ENCODE data around the gene TNS3.

Gene TNS3

DNA sequence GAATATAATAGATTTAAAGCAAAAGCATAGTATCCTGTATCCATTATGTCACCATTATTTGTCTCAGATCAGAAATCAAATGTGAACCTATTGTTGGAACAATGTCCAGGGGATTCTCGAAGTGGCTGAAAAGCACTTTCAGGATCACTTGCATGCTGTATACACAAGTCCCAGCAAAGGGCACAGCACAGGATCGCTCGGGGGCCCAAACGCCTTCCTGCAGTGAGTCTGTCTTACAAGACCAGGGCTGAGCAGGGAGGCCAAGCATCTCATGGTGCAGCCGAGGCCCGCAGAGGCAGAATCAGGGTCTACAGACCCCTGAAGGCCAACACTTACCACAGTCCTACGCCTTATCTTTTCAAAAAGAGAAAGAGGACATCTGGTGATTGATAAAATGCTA lies 92.3 kb downstream of the TNS3 start:
- Histone ChIP-seq H3K27me3 (ENCODE audit: control insufficient read depth in 1 of 2, insufficient read depth in 2 of 2, low read length in 2 of 2) (no peaks in the 10 kb centered on the region), H3K9me3 (ENCODE audit: control insufficient read depth in 2 of 2, low read length in 2 of 2) (no peaks in the 10 kb centered on the region), H3K4me3 (ENCODE audit: low read length in 2 of 2) (no peak overlapping the region), H3K9ac (ENCODE audit: low read length in 2 of 2) (no peak overlapping the region), H3K27ac (ENCODE audit: low read length) (no peak overlapping the region), H3K4me1 (ENCODE audit: control insufficient read depth, insufficient read depth, low read length) (peaks cover 20% of the 10 kb centered on the region), H3K36me3 (ENCODE audit: control insufficient read depth in 2 of 2, insufficient read depth in 2 of 2, low read length in 2 of 2) (no peaks in the 10 kb centered on the region)

DNA sequence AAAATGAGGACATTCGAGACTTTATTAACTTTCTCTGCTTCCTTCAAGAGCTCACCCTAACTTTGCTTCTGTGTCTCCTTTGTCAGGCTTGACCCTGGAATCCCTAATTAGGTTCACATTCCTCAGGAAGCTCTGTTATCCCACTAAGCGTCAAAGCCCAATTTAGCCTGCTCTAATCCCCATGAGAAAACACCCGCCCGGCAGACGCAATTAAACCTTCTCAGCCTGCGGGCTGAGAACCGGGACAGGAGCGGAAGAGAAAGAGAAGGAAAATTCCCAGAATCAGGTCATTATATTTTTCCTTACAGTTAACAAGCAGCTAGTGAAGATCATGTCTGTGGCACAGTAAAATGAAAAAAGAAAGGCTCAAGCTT lies 93.0 kb downstream of the TNS3 start:
- H3K9ac ChIP-seq (ENCODE audit: low read length in 2 of 2): no peak overlapping the region
- no peak overlapping the region for H3K4me3 ChIP-seq (ENCODE audit: low read length in 2 of 2)
- no peaks in the 10 kb centered on the region for H3K27me3 ChIP-seq (ENCODE audit: control insufficient read depth in 1 of 2, insufficient read depth in 2 of 2, low read length in 2 of 2)
- H3K27ac ChIP-seq (ENCODE audit: low read length): no peak overlapping the region
- H3K9me3 ChIP-seq (ENCODE audit: control insufficient read depth in 2 of 2, low read length in 2 of 2): no peaks in the 10 kb centered on the region
- no peaks in the 10 kb centered on the region for H3K36me3 ChIP-seq (ENCODE audit: control insufficient read depth in 2 of 2, insufficient read depth in 2 of 2, low read length in 2 of 2)
- peaks cover 24% of the 10 kb centered on the region for H3K4me1 ChIP-seq (ENCODE audit: control insufficient read depth, insufficient read depth, low read length)

DNA sequence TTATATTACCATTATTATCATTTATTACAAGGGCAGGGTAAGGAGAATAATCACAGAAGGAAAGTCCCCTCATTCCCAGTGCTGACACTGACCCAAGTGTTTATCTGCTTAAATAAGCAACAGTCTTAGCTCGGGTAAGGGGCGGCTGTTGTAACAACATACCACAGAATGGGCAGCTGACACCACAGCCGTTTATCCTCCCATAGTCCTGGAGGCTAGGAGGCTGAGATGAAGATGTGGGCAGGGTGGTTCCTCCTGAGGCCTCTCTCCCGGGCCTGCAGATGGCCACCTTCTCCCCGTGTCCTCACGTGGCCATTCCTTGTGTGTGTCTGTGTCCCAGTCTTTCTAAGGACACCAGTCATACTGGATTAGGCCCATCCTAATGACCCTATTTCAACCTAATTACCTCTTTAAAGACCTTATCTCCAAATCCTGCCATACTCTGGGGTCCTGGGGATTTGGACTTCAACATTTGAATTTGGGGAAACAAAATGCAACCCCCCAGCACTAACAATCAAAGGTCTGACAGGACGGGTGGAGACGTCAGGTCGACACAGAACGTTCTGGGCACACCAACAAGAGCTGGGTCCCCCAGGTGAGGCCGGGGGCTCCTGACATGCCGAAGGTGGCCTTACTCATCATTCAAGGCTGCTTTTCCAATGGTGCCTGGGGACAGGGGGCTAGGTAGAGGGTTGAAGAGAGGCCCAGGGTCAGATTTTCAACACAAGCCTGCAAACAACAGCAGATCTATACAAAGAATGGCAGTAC lies 93.5 kb downstream of the TNS3 start:
- Histone ChIP-seq H3K27ac (ENCODE audit: low read length) (no peak overlapping the region), H3K27me3 (ENCODE audit: control insufficient read depth in 1 of 2, insufficient read depth in 2 of 2, low read length in 2 of 2) (no peaks in the 10 kb centered on the region), H3K4me3 (ENCODE audit: low read length in 2 of 2) (no peak overlapping the region), H3K4me1 (ENCODE audit: control insufficient read depth, insufficient read depth, low read length) (peaks cover 28% of the 10 kb centered on the region), H3K9me3 (ENCODE audit: control insufficient read depth in 2 of 2, low read length in 2 of 2) (no peaks in the 10 kb centered on the region), H3K36me3 (ENCODE audit: control insufficient read depth in 2 of 2, insufficient read depth in 2 of 2, low read length in 2 of 2) (no peaks in the 10 kb centered on the region), H3K9ac (ENCODE audit: low read length in 2 of 2) (no peak overlapping the region)

DNA sequence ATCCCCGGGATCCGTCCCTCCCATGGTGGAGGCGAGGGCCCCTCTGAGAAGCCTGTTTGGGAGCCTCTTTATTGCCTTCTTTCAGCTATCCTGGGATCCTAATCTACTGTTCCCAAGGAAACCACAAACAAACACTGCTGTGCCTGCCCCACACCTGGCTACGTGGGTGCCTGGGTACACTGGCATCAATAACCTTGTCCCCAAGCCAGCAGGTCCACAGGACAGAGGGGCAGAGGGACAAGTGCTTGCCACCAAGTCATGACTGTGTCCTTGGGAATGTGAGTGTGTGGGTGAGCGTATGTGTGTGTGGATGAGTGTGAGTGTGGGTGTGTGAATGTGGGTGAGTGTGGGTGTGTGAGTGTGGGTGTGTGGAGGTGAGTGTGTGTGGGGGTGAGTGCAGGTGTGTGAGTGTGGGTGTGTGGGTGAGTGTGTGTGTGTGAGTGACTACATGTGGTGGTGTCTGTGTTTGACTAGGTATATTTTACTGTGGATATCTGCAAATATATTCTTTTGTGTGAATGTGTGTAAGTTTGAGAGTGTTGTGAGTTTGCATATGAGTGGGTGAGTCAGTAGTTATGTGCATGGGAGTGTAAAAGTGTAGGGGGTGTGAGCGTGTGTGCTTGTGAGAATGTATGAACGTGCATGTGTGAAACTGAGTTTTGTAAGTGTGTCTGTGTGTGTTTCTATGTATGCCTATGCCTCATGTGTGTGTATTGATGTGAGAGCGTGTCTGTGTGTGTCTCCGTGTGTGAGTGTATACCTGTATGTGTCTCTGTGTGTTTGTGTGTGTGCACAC lies 96.1 kb downstream of the TNS3 start:
- Histone ChIP-seq H3K27me3 (ENCODE audit: control insufficient read depth in 1 of 2, insufficient read depth in 2 of 2, low read length in 2 of 2) (no peaks in the 10 kb centered on the region), H3K9ac (ENCODE audit: low read length in 2 of 2) (no peak overlapping the region), H3K4me1 (ENCODE audit: control insufficient read depth, insufficient read depth, low read length) (peaks cover 45% of the 10 kb centered on the region), H3K36me3 (ENCODE audit: control insufficient read depth in 2 of 2, insufficient read depth in 2 of 2, low read length in 2 of 2) (no peaks in the 10 kb centered on the region), H3K9me3 (ENCODE audit: control insufficient read depth in 2 of 2, low read length in 2 of 2) (no peaks in the 10 kb centered on the region), H3K4me3 (ENCODE audit: low read length in 2 of 2) (no peak overlapping the region), H3K27ac (ENCODE audit: low read length) (peak overlapping the region; percentile 64)

DNA sequence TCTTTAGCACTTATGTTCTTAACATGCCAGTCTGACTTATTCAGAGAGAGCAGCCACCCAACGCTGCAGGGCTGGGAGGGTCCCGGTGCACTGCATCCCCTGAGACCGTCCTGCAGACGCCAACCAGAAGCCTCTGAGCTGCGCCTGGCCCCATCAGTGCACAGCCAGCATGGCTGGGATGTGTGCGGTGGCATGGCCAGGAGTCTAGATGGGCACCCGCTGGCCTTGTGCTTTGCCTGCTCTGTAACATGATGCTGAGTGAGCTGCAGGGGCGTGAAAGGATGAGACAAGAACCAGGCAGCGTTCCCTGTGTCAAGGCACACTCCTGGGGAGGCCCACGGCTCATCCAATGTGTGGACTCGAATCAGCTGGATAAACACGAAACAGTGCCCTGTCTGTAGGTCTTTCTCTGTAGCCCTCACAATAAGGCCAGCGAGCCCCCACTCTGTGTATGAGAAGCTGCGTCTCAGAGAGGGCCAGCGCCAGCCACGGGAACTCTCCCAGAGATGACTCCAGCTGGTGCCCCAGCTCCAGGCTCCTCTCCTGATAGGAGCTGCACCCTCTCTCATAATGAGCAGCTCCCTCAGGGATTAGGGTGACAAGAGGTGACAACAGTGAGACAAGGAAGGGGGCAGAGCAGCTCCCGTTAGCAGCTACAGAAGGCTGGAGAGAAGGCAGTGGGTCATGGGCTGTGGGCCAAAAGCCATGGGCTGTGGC lies 96.8 kb downstream of the TNS3 start:
- Histone ChIP-seq H3K9me3 (ENCODE audit: control insufficient read depth in 2 of 2, low read length in 2 of 2) (no peaks in the 10 kb centered on the region), H3K27ac (ENCODE audit: low read length) (peak overlapping the region; percentile 64), H3K4me3 (ENCODE audit: low read length in 2 of 2) (no peak overlapping the region), H3K4me1 (ENCODE audit: control insufficient read depth, insufficient read depth, low read length) (peaks cover 51% of the 10 kb centered on the region), H3K27me3 (ENCODE audit: control insufficient read depth in 1 of 2, insufficient read depth in 2 of 2, low read length in 2 of 2) (no peaks in the 10 kb centered on the region), H3K9ac (ENCODE audit: low read length in 2 of 2) (peak overlapping the region in 1 of 2 donors; percentile 47), H3K36me3 (ENCODE audit: control insufficient read depth in 2 of 2, insufficient read depth in 2 of 2, low read length in 2 of 2) (no peaks in the 10 kb centered on the region)

DNA sequence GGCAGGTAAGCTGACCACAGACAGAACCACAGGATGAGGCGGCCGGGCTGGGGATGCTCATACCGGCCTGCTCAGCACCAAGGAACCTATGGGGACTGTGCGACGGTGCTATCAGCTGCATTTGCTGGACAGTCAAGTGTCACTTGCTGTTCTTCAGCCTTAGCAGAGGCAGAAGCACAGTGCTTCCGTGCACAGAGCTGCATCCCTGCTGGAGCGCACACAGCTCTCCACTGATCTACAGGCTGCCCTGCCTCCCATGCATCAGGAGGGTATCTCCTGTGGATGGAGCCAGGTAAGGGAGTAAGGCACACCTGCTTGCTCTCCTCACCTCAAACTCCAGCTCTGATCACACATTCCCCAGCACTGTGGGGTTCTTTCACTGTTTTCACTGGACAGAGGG lies 97.5 kb downstream of the TNS3 start:
- H3K36me3 ChIP-seq (ENCODE audit: control insufficient read depth in 2 of 2, insufficient read depth in 2 of 2, low read length in 2 of 2): no peaks in the 10 kb centered on the region
- H3K4me3 ChIP-seq (ENCODE audit: low read length in 2 of 2): no peak overlapping the region
- H3K4me1 ChIP-seq (ENCODE audit: control insufficient read depth, insufficient read depth, low read length): peaks cover 57% of the 10 kb centered on the region
- H3K9ac ChIP-seq (ENCODE audit: low read length in 2 of 2): no peak overlapping the region
- H3K27me3 ChIP-seq (ENCODE audit: control insufficient read depth in 1 of 2, insufficient read depth in 2 of 2, low read length in 2 of 2): no peaks in the 10 kb centered on the region
- H3K27ac ChIP-seq (ENCODE audit: low read length): peak overlapping the region; percentile 64
- H3K9me3 ChIP-seq (ENCODE audit: control insufficient read depth in 2 of 2, low read length in 2 of 2): no peaks in the 10 kb centered on the region

DNA sequence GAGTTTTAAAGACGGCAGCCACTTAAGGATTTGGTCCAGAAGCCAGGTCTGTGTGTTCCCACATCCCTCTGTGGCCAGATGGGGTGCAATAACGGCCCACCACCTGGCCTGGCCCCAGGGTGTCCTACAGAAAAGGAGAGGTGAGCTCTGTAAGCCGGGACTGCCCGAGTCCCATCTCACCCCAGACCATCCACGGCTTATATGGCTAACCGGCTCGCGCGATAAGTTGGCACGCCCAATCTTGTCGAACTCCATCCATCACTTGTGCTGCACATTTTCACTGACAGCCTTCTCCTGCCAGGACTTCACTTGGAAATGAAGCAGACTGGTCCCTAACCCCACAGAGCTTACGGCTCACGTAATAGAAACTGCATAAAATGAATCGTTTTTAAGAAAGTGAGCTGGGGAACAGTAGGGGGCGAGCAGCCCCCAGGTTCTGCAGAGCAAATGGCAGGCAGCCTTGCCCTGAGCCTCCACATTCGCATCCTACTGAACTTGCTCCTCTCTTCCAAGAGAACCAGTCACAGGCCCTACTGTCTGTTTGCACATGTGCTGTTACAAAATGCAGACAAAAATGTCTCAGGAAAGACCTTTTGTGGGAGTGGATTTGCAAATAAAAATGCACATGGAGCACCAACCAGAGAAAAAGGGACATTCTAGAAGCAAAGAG lies 98.2 kb downstream of the TNS3 start:
- H3K27me3 ChIP-seq (ENCODE audit: control insufficient read depth in 1 of 2, insufficient read depth in 2 of 2, low read length in 2 of 2): no peaks in the 10 kb centered on the region
- no peak overlapping the region for H3K27ac ChIP-seq (ENCODE audit: low read length)
- H3K9me3 ChIP-seq (ENCODE audit: control insufficient read depth in 2 of 2, low read length in 2 of 2): no peaks in the 10 kb centered on the region
- no peak overlapping the region for H3K4me3 ChIP-seq (ENCODE audit: low read length in 2 of 2)
- H3K4me1 ChIP-seq (ENCODE audit: control insufficient read depth, insufficient read depth, low read length): peaks cover 56% of the 10 kb centered on the region
- H3K9ac ChIP-seq (ENCODE audit: low read length in 2 of 2): no peak overlapping the region
- no peaks in the 10 kb centered on the region for H3K36me3 ChIP-seq (ENCODE audit: control insufficient read depth in 2 of 2, insufficient read depth in 2 of 2, low read length in 2 of 2)

DNA sequence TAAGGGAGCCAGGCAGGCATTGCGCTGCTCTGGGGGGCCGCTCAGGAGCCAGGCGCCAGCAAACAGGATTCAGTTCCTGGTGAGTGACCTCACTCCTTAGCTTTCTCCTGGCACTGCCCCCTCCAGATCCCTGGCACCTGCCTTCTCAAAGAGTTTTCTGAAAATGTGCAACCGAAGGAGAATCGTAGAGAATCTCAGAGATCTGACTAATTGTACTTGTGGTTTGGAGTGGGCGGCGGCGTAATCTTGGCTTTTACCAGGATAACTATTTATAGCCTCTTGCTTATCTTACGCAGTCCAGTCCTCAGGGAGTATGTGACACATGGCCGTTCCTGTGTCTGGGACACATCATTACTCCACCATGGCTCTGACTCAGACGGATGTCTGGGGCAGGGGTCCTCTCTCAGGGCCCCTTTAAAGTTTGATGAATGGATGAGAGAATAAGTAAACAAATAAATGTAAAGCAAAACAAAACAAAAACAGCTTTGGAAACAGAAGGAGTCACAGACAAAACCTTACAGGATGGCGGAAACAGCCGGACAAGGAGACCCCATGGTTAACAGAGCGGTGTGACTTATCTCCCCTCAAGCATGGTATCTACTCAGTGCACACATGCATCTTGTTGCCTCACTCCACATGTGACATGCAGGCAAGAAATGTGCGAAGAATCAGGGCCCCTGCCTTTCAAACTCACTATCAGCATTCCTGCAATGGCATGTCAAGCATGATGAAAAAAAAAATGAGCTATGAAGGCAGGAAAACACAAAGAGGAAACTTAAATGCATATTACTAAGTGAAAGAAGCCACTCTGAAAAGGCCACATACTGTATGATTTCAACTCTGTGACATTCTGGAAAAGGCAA lies 99.7 kb downstream of the TNS3 start:
- Histone ChIP-seq H3K9me3 (ENCODE audit: control insufficient read depth in 2 of 2, low read length in 2 of 2) (no peaks in the 10 kb centered on the region), H3K4me3 (ENCODE audit: low read length in 2 of 2) (peak overlapping the region in 1 of 2 donors; percentile 52), H3K4me1 (ENCODE audit: control insufficient read depth, insufficient read depth, low read length) (peaks cover 64% of the 10 kb centered on the region), H3K9ac (ENCODE audit: low read length in 2 of 2) (no peak overlapping the region), H3K27ac (ENCODE audit: low read length) (peak overlapping the region; percentile 46), H3K27me3 (ENCODE audit: control insufficient read depth in 1 of 2, insufficient read depth in 2 of 2, low read length in 2 of 2) (no peaks in the 10 kb centered on the region), H3K36me3 (ENCODE audit: control insufficient read depth in 2 of 2, insufficient read depth in 2 of 2, low read length in 2 of 2) (no peaks in the 10 kb centered on the region)

DNA sequence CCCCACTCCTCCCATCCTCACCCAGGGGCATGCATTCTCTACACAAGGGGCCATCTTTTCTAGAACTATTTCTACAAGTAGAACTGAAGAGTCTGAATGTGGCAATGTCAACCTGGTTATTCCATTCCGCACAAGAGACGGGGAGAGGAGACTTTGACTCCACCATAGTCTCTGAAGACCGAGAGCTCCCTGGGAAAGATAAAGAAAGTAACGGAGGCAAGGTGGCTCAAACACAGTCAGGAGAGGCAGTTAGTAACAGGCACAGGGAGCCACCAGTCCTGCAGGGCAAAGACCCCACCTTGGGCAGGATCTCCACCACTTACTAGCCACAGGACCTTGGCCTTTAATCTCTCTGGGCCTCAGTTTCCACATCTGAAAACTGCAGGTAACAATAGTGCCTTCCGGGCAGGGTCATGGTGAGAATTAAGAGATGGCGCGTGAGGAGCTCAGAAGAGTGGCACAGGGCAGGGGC lies 100.3 kb downstream of the TNS3 start:
- Histone ChIP-seq H3K36me3 (ENCODE audit: control insufficient read depth in 2 of 2, insufficient read depth in 2 of 2, low read length in 2 of 2) (no peaks in the 10 kb centered on the region), H3K9ac (ENCODE audit: low read length in 2 of 2) (no peak overlapping the region), H3K27me3 (ENCODE audit: control insufficient read depth in 1 of 2, insufficient read depth in 2 of 2, low read length in 2 of 2) (no peaks in the 10 kb centered on the region), H3K4me3 (ENCODE audit: low read length in 2 of 2) (peak overlapping the region in 1 of 2 donors; percentile 52), H3K4me1 (ENCODE audit: control insufficient read depth, insufficient read depth, low read length) (peaks cover 65% of the 10 kb centered on the region), H3K9me3 (ENCODE audit: control insufficient read depth in 2 of 2, low read length in 2 of 2) (no peaks in the 10 kb centered on the region), H3K27ac (ENCODE audit: low read length) (peak overlapping the region; percentile 46)

Data from stomach smooth muscle (tissue), 2 donors.